Activated T-cell treated with anti-CD3 and anti-CD28 coated beads for 4 hours (primary cell): ENCODE data around the gene ALDH7A1.
"Not testable (repeated sequence)": the region's sequence is repeated elsewhere in the genome, so short reads cannot be mapped to it uniquely, and the experiment has no call there.

ENCODE experiments used
- DNase-seq: peaks from one replicate; pipeline ENCODE4 v3.0.0-alpha.2; 2020

ALDH7A1 gene

DNA sequence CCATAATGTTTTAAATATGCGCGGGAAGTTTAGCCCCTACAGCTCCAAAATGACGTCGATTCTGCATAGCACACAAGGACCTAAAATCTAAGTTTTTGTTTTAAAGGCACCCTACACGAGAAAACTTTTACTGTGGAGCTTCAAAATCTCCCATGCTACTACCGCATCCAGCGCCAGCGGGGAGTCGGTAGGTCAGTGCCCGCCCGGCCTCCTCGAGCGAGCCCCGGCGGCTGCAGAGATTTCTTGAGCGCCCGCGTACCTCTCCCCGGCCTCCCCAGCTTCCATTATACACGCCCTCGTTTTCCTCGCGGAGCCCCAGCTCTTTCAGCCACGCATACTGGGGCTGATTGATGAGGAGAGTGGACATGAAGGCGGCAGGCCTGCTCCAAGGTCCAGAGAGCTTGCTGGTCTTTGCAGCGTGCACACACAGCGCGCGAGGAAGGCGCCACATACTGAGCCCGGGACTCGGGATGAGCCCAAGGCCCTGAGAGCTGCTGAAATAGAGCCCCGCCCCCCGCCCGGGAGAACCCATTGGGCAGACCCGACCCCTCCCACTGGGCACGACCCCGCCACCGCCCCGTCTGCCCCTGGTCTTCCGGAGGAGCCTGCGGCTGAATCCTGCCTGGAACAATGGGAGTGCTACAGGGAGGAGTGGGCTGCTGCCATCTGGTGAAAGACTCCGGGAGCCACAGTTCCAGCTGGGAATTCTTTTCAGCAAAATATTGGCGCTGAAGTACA lies at the start of gene ALDH7A1:
Gene ALDH7A1 (minus strand): TSS at position 472 of the 738 bp plus-strand sequence. CDS start 21 bp downstream, at position 451.
- DNase-seq = peak; percentile 7

DNA sequence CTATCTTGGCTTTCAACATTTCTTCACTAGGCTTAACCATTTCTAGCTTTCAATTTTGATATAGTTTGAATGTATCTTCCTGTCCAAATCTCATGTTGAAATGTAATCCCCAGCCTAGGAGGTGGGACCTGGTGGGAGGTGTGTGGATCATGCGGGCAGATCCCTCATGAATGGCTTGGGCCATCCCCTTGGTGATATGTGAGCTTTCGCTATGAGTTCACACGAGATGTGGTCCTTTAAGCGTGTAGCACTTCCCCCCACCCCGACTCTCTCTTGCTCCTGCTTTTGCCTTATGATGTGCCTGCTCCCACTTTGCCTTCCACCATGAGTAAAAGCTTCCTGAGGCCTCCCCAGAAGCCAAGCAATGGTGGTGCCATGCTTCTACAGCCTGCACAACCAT lies 46.4 kb upstream of the ALDH7A1 start:
- no peak for DNase-seq

DNA sequence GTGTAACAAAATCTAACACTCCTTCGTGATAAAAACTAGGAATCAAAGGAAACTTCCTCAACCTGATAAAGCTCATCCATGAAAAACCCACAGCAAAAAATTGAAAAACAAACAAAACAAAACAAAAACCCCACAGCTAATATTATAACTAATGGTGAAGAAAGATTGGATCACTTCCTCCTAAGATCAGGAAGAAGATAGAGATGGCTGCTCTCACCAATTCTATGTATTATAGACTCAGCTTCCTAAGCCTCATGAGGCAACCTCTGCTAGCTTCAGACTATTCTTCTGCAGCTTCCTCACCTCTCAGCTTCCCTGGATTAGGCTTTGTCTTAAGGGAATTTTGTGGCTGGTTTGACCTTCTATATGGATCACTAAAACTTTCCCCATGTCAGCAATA lies 45.8 kb upstream of the ALDH7A1 start:
- no peak for DNase-seq

DNA sequence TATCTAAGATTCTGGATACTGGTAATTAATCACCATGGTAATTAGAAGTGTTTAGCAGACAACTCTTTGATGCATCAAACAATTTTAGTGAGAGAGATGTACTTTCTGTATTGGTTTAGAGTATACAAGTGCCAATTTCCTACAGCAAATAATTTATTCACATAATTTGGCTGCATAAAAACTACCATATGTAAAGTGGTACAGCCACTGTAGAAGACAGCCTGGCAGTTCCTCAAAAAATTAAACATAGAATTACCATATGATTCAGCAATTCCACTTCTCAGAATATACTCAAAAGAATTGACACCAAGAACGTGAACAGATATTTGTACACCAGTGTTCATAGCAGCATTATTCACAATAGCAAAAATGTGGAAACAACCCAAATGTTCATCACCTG lies 41.9 kb upstream of the ALDH7A1 start:
- no peak for DNase-seq

GRCh38 chr5:126635585-126635984 lies 40.6 kb upstream of the ALDH7A1 start:
- no peak for DNase-seq

- no peak for DNase-seq
These were observed 38.5 kb upstream of the ALDH7A1 start for GRCh38 chr5:126633552-126633951.

GRCh38 chr5:126631920-126632319 lies 36.9 kb upstream of the ALDH7A1 start:
- DNase-seq = no peak

DNA sequence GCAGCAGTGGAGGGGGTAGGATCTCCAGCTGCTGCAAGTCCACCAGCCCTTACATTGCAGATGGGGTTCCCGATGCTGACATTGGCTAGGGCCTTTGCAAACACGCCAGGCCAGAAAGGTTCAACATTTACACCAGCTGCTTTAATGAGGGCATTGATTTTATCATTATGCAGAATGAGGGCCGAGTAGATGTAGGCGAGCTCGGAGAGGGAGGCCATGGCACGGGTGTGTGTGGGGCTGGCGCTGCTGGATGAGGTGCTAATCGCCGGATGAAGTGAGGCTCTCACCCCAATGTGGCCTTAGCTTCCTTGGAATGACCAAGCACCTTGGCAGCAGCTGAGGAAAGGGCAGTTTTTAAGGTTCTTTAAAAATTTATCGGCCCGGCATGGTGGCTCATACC lies 33.1 kb upstream of the ALDH7A1 start:
- no peak for DNase-seq

GRCh38 chr5:126624534-126624933 lies 29.5 kb upstream of the ALDH7A1 start:
- no peak for DNase-seq

DNA sequence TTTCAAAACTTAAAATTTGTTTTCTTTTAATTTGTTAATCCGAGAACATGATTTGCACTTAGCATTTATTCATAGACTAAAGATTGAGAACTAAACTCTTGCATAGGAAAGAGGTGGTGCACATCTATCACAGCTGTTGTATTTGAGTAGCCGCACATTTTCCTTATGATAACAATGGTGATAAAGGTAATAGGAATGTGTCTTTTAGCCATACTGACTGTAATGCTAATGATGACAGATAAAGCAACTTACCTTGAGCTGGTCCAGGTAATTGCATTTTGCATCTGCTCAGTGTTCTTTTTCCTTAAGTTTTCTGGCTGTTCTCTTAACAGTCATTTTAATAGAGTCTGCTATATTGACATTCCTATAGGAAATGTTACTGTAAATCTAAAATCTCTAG lies 24.8 kb upstream of the ALDH7A1 start:
- no peak for DNase-seq

- not testable (repeated sequence) for DNase-seq
These were observed 22.6 kb upstream of the ALDH7A1 start for GRCh38 chr5:126617603-126618002.

DNA sequence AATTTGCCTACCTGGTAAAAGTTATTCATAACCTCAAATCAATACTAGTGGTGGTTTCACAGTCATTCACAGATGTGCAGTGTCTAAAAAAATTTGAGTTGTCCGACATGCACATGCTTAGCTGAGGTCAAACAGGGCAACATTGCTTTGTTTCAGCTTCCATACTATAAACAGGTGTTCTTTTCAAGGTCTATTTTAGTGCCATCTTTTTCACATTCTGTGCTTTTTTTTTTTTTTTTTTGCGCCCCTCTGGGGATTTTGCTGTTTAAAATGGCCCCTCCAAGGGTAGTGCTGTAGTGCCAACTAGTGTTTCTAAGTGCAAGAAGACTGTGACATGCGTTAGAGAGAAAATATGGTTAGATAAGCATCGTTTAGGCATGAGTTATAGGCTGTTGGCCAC lies 20.3 kb upstream of the ALDH7A1 start:
- DNase-seq = no peak

DNA sequence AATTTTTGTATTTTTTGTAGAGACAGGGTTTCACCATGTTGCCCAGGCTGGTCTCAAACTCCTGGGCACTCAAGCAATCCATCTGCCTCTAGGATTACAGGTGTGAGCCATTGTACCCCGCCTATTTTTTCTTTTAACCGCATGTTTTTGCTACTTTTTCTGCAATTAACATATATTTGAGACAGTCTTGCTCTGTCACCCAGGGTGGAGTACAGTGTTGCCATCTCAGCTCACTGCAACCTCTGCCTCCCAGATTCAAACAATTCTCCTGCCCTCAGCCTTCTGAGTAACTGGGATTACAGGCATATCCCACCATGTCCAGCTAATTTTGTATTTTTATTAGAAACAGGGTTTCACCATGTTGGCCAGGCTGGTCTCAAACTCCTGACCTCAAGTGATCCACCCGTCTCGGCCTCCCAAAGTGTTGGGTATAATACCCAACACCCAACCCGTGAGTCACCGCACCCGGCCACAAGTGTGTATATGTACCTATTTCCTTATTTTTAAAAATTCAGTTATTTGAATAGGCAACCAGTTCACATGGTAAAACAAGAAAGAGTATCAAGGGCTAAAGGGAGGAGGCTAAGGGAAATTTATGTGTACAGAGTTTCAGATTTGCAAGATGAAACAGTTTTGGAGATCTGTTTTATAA lies 19.0 kb upstream of the ALDH7A1 start:
- no peak for DNase-seq

DNA sequence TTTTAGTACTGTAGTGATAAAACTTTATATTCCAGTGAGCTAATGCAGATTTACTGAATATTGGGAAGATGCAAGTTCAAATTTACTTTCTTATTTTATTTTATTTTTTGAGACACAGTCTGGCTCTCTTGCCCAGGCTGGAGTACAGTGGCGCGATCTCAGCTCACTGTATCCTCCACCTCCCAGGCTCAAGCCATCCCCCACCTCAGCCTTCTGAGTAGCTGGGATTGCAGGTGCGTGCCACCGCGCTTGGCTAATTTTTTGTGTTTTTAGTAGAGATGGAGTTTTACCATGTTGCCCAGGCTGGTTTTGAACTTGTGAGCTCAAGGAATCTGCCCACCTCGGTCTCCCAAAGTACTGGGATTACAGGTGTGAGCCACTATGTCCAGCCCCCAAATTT lies 15.6 kb upstream of the ALDH7A1 start:
- no peak for DNase-seq

GRCh38 chr5:126610160-126610559 lies 15.1 kb upstream of the ALDH7A1 start:
- no peak for DNase-seq

GRCh38 chr5:126605525-126605924 lies 10.5 kb upstream of the ALDH7A1 start:
- no peak for DNase-seq

GRCh38 chr5:126603402-126603991 lies 8.5 kb upstream of the ALDH7A1 start:
- DNase-seq = no peak

DNA sequence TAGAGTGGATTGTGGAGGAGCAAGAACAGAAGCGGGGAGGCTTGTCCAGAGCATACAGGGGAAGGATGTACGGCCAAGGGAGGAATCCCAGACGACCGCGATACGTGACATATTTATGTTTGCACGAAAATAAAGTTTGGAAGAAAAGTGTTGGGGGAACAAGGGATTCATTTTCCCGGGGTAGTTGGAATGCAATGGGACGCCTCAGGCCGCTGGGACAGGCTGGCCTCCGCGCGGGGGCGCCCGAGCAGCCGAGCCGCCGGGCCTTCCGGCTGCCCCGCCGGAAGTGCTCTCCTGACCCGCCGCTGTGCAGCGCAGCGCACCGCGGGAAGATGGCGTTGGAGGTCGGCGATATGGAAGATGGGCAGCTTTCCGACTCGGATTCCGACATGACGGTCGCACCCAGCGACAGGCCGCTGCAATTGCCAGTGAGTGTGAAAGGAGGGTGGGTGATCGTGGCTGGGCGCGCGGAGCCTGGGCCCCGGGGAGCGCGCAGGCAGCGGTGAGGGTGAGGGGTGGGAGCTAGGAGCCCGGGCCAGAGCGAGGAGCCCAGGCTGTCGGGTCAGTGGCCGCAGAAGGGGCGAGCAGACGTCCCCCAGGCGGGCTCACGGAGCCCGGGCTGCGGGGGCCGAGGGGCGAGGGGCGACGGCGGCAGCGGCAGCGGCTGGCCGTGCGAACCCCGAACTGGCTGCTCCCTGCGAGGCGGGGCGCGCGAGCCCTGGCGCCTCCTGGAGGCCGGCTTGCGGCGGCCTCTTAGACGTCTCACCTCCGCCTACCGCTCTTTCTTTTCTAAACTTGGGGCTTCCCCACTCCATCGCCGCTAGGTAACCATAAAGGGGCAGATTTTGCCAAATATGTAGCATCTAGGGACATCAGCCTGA lies 5.9 kb upstream of the ALDH7A1 start, which contains the start of gene PHAX:
Gene PHAX (plus strand): TSS at position 317 of the 881 bp plus-strand sequence. CDS start 16 bp downstream, at position 333.
- peak; percentile 57 for DNase-seq

GRCh38 chr5:126599971-126600630 lies 5.1 kb upstream of the ALDH7A1 start:
- DNase-seq = not testable (repeated sequence)

DNA sequence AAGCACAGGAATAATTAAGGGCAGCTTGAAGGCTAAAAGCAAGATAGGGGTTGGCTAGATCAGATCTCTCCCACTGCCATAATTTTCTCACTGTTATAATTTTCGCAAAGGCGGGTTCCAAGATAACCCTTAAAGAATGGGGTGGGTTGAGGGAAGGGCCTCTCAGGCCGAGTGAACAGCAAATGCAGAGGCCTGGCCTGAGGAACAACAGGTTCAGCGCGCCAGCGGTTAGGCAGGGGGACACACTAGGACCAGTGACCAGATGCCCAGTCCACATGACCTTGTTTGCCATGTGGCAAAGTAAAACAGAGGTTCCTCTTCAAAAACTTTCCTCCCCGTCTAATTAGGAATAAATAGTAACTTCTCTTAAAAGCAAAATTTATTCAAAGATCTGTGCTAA lies 4.5 kb upstream of the ALDH7A1 start:
- DNase-seq = no peak

GRCh38 chr5:126597156-126597555 lies 2.1 kb upstream of the ALDH7A1 start:
- no peak for DNase-seq

DNA sequence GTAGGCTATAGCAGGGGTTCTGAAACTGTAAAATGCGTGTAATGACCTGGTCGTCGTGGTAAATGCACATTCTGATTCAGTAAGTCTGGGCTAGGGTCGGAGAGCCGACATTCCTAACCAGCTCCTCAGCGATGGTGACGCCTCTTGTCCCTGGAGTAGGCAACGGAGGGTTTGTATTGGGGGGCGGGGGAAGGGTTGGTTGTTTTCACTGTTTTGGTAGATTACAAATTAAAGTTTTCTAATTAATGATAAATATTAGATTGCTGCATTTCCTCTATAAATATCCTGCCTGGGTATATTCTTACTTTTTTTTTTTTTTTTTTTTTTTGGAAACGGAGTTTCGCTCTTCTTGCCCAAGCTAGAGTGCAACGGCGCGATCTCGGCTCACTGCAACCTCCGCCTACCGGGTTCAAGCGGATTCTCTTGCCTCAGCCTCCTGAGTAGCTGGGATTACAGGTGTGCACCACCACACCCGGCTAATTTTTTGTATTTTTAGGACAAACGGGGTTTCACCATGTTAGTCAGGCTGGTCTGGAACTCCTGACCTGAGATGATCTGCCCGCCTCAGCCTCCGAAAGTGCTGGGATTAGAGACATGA lies 566 bp upstream of the ALDH7A1 start:
- no peak for DNase-seq
